Measurements from ENCODE around the gene BAIAP2.

The BAIAP2 gene

DNA sequence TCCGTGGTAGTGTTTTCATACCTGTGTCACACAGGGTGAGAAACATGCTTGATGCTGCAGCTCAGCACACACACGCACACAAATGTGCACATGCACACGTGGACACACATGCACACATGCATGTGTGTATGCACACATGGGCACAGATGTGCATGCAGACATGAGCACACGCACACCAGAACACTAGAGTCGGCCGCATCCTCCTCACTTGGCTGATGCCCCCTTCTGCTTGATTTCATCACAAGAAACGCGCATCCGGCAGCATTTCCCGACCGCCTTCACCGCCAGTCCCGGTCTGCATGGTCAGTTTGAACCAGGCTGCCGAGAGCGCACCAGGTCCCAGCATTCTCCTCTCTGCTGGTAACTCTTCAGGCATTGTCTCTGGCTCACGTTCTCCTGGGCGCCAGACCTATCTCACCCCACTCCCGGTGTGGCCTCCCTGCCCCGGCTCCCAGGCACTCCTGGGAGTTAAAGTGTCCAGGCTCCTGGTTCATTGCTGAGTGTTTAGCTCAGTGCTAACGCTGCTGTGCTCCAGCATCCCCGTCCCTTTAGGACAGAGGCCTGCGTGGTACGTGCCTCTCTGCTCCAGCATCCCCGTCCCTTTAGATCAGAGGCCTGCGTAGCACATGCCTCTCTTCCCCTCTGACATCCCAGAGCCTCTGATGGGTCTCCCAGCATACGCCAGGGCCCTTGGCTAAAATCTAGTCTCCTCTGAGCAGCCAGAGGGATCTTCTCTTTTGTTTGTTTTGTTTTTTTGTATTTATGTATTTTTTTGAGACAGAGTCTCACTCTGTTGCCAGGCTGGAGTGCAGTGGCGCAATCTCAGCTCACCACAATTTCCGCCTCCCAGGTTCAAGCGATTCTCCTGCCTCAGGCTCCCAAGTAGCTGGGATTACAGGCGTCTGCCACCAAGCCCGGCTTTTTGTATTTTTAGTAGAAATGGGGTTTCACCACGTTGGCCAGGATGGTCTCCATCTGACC, 16.0 kb downstream of the BAIAP2 start:
- TF ChIP-seq, protein P1, sequence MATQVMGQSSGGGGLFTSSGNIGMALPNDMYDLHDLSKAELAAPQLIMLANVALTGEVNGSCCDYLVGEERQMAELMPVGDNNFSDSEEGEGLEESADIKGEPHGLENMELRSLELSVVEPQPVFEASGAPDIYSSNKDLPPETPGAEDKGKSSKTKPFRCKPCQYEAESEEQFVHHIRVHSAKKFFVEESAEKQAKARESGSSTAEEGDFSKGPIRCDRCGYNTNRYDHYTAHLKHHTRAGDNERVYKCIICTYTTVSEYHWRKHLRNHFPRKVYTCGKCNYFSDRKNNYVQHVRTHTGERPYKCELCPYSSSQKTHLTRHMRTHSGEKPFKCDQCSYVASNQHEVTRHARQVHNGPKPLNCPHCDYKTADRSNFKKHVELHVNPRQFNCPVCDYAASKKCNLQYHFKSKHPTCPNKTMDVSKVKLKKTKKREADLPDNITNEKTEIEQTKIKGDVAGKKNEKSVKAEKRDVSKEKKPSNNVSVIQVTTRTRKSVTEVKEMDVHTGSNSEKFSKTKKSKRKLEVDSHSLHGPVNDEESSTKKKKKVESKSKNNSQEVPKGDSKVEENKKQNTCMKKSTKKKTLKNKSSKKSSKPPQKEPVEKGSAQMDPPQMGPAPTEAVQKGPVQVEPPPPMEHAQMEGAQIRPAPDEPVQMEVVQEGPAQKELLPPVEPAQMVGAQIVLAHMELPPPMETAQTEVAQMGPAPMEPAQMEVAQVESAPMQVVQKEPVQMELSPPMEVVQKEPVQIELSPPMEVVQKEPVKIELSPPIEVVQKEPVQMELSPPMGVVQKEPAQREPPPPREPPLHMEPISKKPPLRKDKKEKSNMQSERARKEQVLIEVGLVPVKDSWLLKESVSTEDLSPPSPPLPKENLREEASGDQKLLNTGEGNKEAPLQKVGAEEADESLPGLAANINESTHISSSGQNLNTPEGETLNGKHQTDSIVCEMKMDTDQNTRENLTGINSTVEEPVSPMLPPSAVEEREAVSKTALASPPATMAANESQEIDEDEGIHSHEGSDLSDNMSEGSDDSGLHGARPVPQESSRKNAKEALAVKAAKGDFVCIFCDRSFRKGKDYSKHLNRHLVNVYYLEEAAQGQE (IDR thresholded peaks at IDR 0.05; ENCODE audit: insufficient read depth in 1 of 2, low read depth in 2 of 2, low read length in 2 of 2): no peak
- no peak for TF ChIP-seq TAF1 (IDR thresholded peaks at IDR 0.05; ENCODE audit: borderline replicate concordance, insufficient read depth, low read length)
- no peak for TF ChIP-seq FOXP2 (optimal IDR thresholded peaks at IDR 0.05; ENCODE audit: borderline replicate concordance, extremely low read depth, extremely low read length, insufficient read depth)
- TF ChIP-seq SIN3A (IDR thresholded peaks at IDR 0.05; ENCODE audit: borderline replicate concordance, insufficient read depth, low read length): no peak
- TF ChIP-seq POLR2AphosphoS5 (IDR thresholded peaks at IDR 0.05; ENCODE audit: low read depth, low read length): no peak

DNA sequence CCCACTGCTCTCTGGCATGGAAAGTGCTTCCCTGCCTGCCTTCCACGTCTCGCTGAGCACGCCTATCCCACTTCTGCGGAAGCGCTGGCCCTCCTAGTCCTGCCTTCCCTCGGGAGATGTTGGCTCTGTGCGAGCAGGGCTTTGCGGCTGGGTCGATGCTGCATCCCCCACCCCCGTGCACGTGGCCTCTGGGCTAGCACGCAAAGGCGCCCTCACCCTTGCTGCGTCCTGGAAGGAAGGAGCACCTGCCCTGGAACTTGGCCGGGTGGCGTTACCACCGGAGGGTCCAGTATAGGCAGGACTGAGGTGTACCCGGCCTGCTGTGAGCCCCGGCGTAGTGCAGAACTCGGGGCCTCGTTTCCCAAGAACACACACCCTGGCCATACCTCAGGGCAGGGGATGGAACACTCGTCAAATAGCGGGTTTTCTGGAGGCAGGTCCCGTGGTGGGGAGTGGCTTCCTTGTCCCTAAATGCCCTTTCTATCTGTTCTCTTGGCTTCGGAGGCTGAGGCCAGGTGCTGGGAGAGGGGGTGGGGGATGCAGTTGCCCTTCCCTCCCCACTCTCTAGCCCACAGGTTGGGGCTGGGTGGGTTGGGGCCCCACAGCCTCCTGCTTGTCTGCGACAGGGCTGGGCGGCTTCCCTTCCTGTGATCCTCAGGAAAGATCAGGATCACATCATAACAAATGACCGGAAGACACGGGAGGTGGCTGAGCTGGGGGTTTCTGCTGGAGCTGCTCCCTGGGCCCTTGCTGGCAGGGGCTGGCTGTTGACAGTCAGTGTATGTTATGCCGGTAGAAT, 17.4 kb downstream of the BAIAP2 start:
- TF ChIP-seq, protein P1 (IDR thresholded peaks at IDR 0.05; ENCODE audit: insufficient read depth in 1 of 2, low read depth in 2 of 2, low read length in 2 of 2): no peak
- TF ChIP-seq SIN3A (IDR thresholded peaks at IDR 0.05; ENCODE audit: borderline replicate concordance, insufficient read depth, low read length): no peak
- no peak for TF ChIP-seq FOXP2 (optimal IDR thresholded peaks at IDR 0.05; ENCODE audit: borderline replicate concordance, extremely low read depth, extremely low read length, insufficient read depth)
- no peak for TF ChIP-seq TAF1 (IDR thresholded peaks at IDR 0.05; ENCODE audit: borderline replicate concordance, insufficient read depth, low read length)
- no peak for TF ChIP-seq POLR2AphosphoS5 (IDR thresholded peaks at IDR 0.05; ENCODE audit: low read depth, low read length)

DNA sequence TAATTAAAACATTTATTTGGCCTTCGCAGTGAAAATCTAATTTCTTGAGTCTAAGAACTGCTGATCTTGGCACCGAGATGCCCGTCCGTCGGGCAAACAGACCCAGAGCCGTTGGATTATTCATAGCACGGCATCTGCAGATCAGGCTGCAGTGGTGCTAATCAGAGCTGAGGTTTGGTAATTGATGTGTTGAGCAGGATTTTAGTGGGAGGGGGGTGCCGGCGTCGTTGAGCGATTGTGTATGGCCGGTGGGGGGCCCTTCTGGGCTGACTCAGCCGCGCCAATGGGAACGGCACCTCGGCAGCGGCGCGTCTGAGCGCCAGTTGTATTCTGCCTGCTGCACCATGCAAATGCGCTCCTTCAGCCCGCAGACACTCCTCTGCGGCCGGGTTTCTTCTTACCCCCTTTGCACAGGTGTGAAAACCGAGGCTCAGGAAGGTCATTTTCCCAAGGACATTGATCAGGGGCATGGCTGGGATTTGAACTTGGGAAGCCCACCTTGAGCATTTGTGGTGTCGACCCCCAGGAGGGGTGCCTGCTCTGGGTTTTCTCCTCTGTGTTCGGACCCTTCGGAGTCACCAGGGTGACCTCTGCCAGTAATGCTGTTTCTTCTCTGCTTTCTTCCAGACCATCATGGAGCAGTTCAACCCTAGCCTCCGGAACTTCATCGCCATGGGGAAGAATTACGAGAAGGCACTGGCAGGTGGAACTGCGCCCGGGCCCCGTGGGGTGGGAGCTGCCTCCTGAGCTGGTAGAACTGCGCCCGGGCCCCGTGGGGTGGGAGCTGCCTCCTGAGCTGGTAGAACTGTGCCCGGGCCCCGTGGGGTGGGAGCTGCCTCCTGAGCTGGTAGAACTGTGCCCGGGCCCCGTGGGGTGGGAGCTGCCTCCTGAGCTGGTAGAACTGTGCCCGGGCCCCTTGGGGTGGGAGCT, 18.4 kb downstream of the BAIAP2 start:
- TF ChIP-seq, protein P1 (IDR thresholded peaks at IDR 0.05; ENCODE audit: insufficient read depth in 1 of 2, low read depth in 2 of 2, low read length in 2 of 2): no peak
- TF ChIP-seq FOXP2 (optimal IDR thresholded peaks at IDR 0.05; ENCODE audit: borderline replicate concordance, extremely low read depth, extremely low read length, insufficient read depth): no peak
- TF ChIP-seq POLR2AphosphoS5 (IDR thresholded peaks at IDR 0.05; ENCODE audit: low read depth, low read length): no peak
- TF ChIP-seq SIN3A (IDR thresholded peaks at IDR 0.05; ENCODE audit: borderline replicate concordance, insufficient read depth, low read length): no peak
- TF ChIP-seq TAF1 (IDR thresholded peaks at IDR 0.05; ENCODE audit: borderline replicate concordance, insufficient read depth, low read length): no peak

DNA sequence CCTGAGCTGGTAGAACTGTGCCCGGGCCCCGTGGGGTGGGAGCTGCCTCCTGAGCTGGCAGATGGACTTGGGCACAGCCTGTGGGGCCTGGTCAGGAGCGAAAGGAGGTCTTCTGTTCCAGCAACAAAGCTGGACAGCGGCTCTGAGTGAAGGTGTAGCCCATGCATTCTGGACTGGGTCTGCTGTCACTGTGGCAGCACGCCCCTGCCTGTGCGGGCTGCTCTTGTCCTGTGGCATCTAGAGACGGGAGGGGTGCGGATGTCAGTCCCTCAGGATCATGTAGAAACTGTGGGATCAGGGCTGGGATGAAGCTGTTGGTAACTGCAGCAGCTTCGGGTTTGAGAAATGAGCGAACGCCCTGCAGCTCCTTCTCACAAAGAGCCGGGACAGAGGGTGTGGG, 19.4 kb downstream of the BAIAP2 start:
- TF ChIP-seq TAF1 (IDR thresholded peaks at IDR 0.05; ENCODE audit: borderline replicate concordance, insufficient read depth, low read length): no peak
- TF ChIP-seq, protein P1 (IDR thresholded peaks at IDR 0.05; ENCODE audit: insufficient read depth in 1 of 2, low read depth in 2 of 2, low read length in 2 of 2): peak in 1 of 2 experiments; percentile 45; a peak in 1 of 4 replicates

Measured in PFSK-1 (cell line).